ENCODE results near the gene VAV1.

DNA sequence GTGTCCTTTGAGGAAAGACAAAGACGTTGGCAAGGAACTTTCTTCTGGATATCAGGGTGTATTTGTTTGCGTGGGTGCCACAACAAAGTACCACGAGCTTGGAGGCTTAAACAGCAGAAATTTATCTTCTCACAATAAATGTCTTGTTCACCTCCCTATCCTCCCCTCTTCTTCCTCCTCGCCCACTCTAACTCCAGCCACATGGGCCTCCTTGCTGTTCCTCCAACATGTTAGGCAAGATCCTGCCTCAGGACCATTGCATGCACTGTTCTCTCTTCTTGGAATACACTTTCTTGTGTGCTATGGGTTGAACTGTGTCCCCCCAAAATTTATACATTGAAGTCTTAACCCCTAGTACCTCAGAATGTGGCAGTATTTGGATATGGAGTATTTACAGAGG, 45.7 kb downstream of the VAV1 start:
- TF ChIP-seq, protein P1, sequence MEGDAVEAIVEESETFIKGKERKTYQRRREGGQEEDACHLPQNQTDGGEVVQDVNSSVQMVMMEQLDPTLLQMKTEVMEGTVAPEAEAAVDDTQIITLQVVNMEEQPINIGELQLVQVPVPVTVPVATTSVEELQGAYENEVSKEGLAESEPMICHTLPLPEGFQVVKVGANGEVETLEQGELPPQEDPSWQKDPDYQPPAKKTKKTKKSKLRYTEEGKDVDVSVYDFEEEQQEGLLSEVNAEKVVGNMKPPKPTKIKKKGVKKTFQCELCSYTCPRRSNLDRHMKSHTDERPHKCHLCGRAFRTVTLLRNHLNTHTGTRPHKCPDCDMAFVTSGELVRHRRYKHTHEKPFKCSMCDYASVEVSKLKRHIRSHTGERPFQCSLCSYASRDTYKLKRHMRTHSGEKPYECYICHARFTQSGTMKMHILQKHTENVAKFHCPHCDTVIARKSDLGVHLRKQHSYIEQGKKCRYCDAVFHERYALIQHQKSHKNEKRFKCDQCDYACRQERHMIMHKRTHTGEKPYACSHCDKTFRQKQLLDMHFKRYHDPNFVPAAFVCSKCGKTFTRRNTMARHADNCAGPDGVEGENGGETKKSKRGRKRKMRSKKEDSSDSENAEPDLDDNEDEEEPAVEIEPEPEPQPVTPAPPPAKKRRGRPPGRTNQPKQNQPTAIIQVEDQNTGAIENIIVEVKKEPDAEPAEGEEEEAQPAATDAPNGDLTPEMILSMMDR (IDR thresholded peaks at IDR 0.05; ENCODE audit: low read length): no peak
- TF ChIP-seq EZH2 (optimal IDR thresholded peaks at IDR 0.05; ENCODE audit: low read depth, low read length): no peak

All from MM.1S (cell line).